NCI-H2196 treated with DMSO at 0.1 percent for 48 hours (cell line): ENCODE results near the gene GAGE12J.
"Not testable (repeated sequence)": the region's sequence is repeated elsewhere in the genome, so short reads cannot be mapped to it uniquely, and the experiment has no call there.

Experiments used
- DNase-seq: peaks from one replicate; lab custom pipeline; 2025; ENCODE audit not compliant: unreplicated experiment; lab: John Stamatoyannopoulos, UW

The GAGE12J gene

DNA sequence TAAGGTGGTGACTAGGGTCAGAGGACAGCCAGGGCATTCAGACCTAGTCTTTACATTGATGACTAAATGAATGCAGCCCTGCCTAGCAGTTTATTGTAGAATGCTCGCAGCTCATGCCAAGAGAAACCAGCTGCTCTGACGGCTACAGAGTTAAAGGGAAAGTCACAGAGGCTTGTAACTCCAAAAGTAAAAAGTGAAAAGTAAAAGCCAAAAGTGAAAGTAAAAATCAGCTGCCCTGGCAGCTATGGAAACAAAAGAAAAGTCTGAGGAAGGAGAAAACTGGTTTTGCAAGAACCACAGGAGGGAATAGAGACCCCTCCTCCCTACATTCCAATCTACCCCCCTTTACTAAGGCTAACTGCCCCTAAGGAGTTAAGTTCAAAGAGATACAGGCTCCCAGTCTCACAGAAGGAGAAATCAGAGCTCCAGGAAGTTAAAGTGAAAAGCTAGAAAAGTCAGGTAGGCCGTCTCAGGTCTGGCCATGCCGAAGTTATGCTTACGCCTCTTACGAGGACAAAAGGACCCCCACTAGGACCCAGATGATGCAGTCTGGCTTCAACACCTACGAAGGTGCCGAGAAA is 12.3 kb upstream of the GAGE12J start:
- DNase-seq = no peak

DNA sequence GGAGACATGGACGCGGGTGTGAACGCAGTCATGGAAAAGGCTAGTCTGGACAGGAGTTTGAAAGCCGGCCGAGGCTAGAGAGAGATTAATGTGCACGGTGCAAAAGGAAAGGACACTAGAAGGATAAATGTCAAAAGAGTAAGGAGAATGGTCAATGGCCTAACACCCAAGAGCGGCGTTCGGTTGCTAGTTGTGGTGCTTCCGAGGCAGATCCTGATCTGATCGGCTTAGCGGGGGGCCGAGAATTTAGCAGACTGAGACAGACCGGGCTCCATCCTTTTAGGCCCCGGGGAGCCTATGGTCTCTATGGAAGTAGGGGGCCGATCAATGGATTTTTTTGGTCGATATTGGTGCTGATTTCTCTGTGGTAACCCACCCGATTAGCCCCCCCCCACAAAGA is 11.5 kb upstream of the GAGE12J start:
- DNase-seq = no peak

DNA sequence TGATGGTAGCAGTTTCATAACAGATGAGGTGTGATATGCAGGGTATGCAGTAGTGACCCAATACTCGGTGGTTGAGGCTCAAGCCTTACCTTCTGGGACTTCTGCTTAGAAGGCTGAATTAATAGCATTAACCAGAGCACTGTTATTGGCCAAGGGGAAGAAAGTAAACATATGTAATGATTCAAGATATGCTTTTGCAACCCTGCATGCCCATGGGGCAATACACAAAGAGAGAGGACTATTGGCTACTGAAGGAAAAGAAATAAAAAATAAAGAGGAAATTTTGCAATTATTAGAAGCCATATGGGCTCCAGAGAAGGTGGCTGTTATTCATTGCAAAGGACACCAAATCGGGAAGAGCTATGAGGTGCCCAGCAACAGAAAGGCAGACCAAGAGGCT is 9.7 kb upstream of the GAGE12J start:
- no peak for DNase-seq

DNA sequence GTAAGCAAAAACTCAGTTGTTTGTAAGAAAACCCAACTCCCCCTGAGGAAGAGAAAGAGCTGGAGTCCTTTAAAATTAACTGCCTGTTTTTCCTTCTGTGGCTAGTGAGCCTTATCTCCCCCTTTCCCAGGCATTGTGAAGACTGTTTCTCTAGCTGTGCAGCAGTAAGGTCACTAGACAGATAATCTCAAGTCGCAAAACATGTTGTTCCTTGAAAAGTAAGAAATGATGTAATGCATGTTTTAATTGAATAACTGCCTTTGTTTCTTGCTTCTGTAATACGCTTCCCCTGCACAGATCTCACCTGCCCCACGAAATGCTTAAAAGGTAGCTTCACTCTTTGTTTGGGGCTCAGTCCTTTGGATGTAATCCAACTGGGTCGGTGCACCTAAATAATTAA is 5.8 kb upstream of the GAGE12J start:
- no peak for DNase-seq

DNA sequence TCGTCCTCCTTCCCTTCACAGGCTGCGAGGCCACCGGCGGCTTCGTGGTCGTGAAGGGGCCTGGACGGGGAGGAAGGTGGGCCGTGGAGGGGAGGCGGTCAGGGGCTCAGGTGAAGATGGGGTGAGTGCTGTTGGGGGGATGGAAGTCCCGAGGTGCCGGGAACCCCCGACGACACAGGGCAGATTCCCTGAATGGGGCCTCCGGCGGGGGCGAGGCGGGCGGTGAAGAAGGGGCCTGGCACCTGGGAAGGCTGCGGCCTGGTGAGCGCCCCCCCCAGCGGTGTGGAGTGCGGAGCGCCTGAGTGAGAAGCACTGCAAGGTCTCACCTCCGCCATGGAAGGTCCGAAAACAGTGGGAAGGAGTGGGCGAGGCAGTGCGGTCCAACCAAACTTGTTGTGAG is 429 bp downstream of the GAGE12J start:
- DNase-seq = not testable (repeated sequence)

DNA sequence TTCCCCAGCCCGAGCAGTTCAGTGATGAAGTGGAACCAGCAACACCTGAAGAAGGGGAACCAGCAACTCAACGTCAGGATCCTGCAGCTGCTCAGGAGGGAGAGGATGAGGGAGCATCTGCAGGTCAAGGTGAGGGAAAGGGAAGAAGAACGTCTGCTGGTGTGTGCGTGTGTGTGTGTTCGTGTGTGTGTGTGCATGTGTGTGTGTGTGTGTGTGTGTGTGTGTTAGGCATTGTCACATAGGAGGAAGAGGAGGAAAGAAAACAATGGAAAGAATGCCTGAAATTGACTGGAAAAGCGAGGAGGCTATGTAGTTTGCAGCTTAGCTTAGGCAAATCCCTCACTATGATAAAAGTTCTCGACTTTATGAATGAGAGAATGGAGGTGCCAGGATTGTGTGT is 1.9 kb downstream of the GAGE12J start:
- DNase-seq = not testable (repeated sequence)

DNA sequence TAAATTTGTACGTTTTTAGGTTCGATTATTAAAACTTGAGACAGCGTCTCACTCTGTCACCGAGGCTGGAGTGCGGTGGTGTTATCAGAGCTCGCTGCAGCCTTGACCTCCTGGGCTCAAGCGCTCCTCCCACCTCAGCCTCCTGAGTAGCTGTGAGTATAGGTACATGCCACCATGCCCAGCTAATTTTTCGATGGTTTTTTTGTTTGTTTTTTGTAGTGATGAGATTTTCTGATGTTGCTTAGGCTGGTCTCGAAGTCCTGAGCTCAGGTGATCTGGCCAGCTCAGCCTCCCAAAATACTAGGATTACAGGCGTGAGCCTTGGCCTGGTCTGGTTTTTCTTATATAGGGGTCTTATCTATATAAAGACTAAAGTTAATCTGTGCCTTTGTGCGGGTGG is 8.6 kb downstream of the GAGE12J start:
- DNase-seq = not testable (repeated sequence)

DNA sequence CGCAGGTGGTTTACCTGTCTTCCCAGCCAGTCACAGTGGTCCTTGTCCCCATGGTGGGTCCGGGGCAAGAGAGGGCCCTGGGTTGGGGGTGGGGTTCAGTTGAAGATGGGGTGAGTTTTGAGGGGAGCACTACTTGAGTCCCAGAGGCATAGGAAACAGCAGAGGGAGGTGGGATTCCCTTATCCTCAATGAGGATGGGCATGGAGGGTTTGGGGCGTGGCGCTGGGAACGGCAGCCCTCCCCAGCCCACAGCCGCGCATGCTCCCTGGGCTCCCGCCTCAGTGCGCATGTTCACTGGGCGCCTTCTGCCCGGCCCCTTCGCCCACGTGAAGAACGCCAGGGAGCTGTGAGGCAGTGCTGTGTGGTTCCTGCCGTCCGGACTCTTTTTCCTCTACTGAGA is 9.4 kb downstream of the GAGE12J start, which contains the start of gene GAGE13:
Gene GAGE13, plus strand, starts transcription at position 301 of the 400 bp plus-strand sequence. CDS start 1,156 bp downstream, outside the sequence.
- DNase-seq = not testable (repeated sequence)

DNA sequence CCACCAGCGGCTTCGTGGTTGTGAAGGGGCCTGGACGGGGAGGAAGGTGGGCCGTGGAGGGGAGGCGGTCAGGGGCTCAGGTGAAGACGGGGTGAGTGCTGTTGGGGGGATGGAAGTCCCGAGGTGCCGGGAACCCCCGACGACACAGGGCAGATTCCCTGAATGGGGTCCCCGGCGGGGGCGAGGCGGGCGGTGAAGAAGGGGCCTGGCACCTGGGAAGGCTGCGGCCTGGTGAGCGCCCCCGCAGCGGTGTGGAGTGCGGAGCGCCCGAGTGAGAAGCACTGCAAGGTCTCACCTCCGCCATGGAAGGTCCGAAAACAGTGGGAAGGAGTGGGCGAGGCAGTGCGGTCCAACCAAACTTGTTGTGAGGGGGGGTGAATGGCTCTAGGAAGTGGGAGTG is 10.0 kb downstream of the GAGE12J start:
- DNase-seq = not testable (repeated sequence)

DNA sequence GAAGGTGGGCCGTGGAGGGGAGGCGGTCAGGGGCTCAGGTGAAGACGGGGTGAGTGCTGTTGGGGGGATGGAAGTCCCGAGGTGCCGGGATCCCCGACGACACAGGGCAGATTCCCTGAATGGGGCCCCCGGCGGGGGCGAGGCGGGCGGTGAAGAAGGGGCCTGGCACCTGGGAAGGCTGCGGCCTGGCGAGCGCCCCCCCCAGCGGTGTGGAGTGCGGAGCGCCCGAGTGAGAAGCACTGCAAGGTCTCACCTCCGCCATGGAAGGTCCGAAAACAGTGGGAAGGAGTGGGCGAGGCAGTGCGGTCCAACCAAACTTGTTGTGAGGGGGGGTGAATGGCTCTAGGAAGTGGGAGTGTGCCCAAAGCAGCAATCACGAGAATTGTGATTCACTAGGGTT is 19.6 kb downstream of the GAGE12J start:
- not testable (repeated sequence) for DNase-seq

DNA sequence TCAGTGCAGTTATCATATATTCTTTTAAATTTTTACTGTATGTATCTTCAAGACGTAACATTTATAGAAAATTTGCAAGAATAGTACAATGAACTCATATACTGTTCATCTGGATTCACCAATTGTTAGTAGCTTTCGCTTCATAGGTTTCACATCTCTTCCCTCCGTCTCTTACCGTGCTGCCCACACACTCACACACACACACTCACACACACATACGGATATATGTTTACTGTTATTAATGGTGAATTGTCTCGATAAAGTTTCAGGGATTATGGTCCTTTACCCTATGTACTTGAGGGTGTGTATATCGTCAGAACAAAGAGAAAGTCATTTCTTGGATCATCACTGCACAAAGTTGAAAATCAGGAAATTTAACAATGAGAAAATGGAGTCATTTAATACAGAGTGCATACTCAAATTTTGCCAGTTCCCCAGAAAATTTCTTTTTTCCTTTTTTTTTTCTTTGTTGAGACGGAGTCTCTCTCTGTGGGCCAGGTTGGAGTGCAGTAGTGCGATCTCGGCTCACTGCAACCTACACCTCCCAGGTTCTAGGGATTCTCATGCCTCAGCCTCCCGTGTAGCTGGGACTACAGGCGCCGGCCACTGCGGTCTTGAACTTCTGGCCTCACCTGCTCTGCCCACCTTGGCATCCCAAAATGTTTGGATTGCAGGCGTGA is 22.8 kb downstream of the GAGE12J start:
- not testable (repeated sequence) for DNase-seq

DNA sequence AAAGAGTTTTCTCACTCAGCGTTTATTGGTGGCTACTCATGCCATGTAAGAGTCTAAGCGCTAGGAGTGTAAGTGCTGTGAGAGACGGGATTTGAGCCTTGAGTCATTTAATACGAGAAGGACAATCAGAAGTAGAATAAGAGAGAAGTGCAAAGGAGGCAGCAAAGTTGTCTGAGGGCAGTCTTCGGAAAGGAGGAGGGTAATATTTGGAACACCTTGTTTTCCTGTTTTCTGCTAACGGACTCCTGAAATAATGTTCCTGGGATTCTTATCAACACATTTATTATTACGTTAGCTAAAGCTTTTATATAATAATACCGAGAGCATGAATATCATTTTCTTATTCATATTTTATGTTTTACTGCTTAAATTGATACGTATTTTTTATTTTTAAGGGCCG is 23.6 kb downstream of the GAGE12J start:
- DNase-seq = not testable (repeated sequence)

DNA sequence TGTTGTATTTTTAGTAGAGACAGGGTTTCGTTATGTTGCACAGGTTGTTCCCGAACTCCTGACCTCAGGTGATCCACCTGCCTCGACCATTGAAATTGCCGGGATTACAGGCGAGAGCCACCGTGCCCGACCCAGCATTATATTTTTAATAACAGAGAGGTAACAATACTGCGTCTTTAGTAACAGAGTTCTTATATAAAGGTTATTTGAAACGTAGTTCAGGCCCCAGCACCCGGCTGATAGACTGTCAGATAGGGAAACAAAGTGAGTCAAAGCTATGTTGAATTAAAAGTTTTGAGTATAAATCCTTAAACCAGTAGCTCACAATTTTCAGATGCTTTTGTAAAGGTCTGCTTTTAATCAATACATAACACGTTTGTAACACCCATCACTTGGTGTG is 24.3 kb downstream of the GAGE12J start:
- not testable (repeated sequence) for DNase-seq
